SJSA1 (cell line): ENCODE results near the gene VEPH1. TPM values are rescaled to one million over a fixed set of nuclear protein-coding genes. Genes with fewer than 3 reads are reported as not detected.

Source experiments
- DNase-seq, 2 experiments: peaks; one replicate each; pipeline ENCODE4 v3.0.0-alpha.2; 2015 to 2020; ENCODE audit warnings: low spot score in 2 of 2, low read depth in 1 of 2
- H3K27ac ChIP-seq: fragments of 250-450 bp; sonication (Bioruptor Pico); 2 replicates; pipeline ENCODE4 v1.5.1; 2020; ENCODE audit warnings: mild to moderate bottlenecking, moderate library complexity
- H3K27me3 ChIP-seq: fragments of 250-450 bp; sonication (Bioruptor Pico); replicated peaks from 2 replicates; pipeline ENCODE4 v1.5.1; 2020; ENCODE audit warnings: mild to moderate bottlenecking, moderate library complexity
- H3K36me3 ChIP-seq: fragments of 250-450 bp; sonication (Bioruptor Pico); 2 replicates; pipeline ENCODE4 v1.5.1; 2020; ENCODE audit warnings: mild to moderate bottlenecking
- H3K4me1 ChIP-seq: fragments of 250-450 bp; sonication (Bioruptor Pico); replicated peaks from 2 replicates; pipeline ENCODE4 v1.6.1; 2021; ENCODE audit warnings: mild to moderate bottlenecking
- H3K4me3 ChIP-seq: fragments of 250-450 bp; sonication (Bioruptor Pico); 2 replicates; pipeline ENCODE4 v1.5.1; 2020; ENCODE audit warnings: mild to moderate bottlenecking
- H3K9me3 ChIP-seq: fragments of 250-450 bp; sonication (Bioruptor Pico); replicated peaks from 2 replicates; pipeline ENCODE4 v1.5.1; 2020; ENCODE audit warnings: mild to moderate bottlenecking
- total RNA-seq: library from RNA; depleted of rRNA; stranded (reverse); fragments of >200 nt; shearing (Covaris generic); gene quantifications from 2 replicates; pipeline ENCODE4 v1.2.3, GENCODE V29; 2014

Gene VEPH1
- total RNA-seq, 1 experiment from 2014 or later, result 14.3 TPM

DNA sequence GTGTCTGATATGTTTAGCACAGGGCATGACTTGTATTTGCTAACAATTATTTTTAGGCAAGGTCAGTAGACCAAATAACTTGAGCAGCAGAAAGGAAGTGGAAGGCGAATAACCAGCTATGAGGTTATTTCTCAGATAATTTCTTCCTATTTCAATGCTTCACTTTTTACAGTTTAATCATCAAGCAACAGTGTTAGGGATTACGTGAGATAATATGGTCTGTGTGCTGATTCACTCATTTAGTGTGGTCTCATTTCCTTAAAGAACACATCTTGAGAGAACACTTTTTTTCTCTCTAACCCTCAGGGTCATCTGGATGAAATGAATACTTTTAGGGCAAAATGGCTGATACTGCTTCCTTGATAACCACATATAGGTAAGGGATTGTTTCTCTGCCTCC lies 217.2 kb downstream of the VEPH1 start:
- no peak for DNase-seq
- no peaks in the 10 kb centered on the region for H3K27me3 ChIP-seq
- H3K4me1 ChIP-seq, result peaks cover 12% of the 10 kb centered on the region
- no peaks in the 10 kb centered on the region for H3K9me3 ChIP-seq
- no peak overlapping the region for H3K27ac ChIP-seq
- no peak overlapping the region for H3K4me3 ChIP-seq
- no peaks in the 10 kb centered on the region for H3K36me3 ChIP-seq

DNA sequence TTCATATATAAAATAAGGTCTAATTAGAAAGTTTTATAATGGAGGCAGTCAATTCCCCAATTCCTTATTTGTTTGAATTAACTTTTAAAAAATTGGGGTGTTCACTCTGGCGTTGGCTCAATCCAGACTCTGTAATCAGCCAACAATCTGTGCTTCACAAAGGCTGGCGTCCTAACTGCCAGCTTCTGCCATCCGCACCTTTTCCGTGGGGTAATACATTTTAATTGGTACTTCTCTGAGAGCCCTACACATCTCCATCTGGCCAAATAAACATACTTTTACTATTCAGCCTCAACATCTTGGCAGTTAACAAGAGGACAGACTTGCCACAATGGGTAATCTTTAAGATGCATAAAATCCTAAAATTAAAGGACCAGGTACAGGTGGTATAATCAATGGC lies 218.1 kb downstream of the VEPH1 start:
- no peaks in the 10 kb centered on the region for H3K36me3 ChIP-seq
- no peaks in the 10 kb centered on the region for H3K27me3 ChIP-seq
- DNase-seq, result no peak
- H3K4me1 ChIP-seq, result peaks cover 4% of the 10 kb centered on the region
- H3K4me3 ChIP-seq, result no peak overlapping the region
- no peak overlapping the region for H3K27ac ChIP-seq
- H3K9me3 ChIP-seq, result no peaks in the 10 kb centered on the region

DNA sequence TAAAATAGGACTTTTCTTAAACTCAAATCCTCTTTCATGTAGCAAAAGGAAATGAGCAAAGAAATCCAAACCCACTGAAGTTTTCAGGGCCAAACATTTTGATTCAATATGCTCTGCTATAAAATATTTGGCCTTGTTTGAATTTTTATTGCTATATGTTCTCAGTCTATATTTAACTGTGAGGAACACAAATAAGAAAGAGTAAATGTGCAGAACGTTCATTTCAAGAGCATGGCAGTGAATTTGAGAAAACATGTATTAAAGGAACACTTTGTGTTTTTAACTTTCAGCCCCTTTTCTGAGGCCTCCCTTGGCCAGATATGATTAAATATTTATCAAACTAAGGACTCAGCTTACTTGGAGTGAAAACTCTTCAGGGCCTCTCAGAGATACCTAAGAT lies 218.5 kb downstream of the VEPH1 start:
- Histone ChIP-seq H3K9me3 (no peaks in the 10 kb centered on the region), H3K27me3 (no peaks in the 10 kb centered on the region), H3K4me1 (peaks cover 4% of the 10 kb centered on the region), H3K36me3 (no peaks in the 10 kb centered on the region), H3K27ac (no peak overlapping the region), H3K4me3 (no peak overlapping the region)
- DNase-seq, result no peak

DNA sequence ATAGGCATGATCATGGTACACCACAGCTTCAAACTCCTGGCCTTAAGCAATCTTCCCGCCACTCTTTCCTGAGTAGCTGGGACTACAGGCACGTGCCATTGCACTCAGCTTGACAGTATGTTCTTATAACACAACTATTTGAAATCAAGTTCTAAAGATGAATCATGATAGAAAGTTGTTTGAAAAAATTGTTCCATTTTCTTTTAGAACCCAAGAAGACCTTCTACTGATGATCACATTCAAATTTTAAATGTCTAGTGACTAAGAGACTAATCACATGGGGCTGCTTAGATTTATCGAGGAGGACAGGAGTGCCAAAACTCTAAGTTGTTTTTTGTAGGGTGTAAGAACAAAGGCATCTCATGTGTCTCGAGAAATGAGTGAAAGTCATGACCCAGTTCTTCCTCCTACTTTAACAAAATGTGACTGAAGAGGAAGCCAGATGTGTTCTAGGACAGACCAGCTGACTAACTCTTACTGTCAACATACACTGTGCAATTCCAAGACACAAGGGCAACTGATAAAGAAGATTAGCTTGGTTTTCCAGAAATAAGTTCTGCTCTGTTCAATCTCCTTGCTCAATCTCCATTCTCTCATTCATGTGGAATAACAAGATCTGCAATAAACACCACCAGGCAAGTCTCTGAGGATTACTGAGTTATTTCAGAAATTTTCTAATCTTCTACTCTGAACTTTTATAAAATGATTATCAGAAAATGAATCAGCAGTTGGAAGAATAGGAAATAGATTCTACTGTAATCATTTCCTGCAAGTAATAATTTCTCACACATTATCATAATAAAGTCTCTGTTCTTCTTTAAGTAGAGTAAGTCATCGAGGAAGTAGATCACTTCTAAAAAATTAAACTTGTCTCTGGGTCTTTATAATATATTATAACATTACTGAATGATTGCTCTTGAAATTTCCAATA lies 220.7 kb downstream of the VEPH1 start:
- peak in 1 of 2 experiments; percentile 5 for DNase-seq
- Histone ChIP-seq H3K27ac (no peak overlapping the region), H3K36me3 (no peaks in the 10 kb centered on the region), H3K9me3 (no peaks in the 10 kb centered on the region), H3K27me3 (no peaks in the 10 kb centered on the region), H3K4me1 (peaks cover 4% of the 10 kb centered on the region), H3K4me3 (no peak overlapping the region)

DNA sequence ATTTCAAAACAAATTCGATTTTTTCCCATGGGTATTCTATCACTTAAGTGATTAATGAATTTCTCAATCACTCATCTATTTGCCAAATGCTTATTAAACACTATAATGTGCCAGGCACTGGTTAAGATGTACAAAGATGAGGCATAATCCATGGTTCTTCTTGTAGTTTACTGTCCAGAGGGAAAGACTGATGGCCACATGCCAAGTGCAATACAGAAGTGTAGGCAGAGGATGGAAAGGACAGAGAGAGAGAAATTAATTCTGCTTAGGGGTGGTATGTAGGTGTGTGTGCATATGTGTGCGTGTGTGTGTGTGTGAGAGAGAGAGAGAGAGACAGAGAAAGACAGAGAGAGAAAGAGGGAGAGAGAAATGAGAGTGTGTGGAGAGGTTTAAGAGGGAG lies 222.4 kb downstream of the VEPH1 start:
- no peaks in the 10 kb centered on the region for H3K27me3 ChIP-seq
- H3K27ac ChIP-seq, result no peak overlapping the region
- no peak for DNase-seq
- no peak overlapping the region for H3K4me3 ChIP-seq
- peaks cover 4% of the 10 kb centered on the region for H3K4me1 ChIP-seq
- no peaks in the 10 kb centered on the region for H3K36me3 ChIP-seq
- no peaks in the 10 kb centered on the region for H3K9me3 ChIP-seq

DNA sequence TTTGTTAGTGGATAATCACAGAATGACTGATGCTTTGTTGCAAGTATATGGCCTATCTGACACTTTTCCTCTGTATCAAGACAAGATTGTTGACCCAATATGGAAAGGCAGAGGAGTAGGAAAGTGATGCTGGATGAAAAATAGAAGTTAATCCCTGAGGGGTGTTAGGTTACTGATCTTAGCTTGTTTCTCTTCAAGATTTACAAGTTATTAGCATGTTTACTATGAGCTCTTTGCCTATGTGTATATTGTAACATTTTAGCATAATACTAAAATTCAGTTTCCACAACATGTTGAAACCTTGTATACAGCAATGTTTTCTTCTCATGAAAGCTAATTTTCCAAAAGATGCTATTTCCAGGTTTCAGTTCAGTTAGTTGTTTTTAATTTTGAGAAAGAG lies 222.9 kb downstream of the VEPH1 start:
- H3K27ac ChIP-seq, result no peak overlapping the region
- H3K4me1 ChIP-seq, result peaks cover 4% of the 10 kb centered on the region
- no peak for DNase-seq

DNA sequence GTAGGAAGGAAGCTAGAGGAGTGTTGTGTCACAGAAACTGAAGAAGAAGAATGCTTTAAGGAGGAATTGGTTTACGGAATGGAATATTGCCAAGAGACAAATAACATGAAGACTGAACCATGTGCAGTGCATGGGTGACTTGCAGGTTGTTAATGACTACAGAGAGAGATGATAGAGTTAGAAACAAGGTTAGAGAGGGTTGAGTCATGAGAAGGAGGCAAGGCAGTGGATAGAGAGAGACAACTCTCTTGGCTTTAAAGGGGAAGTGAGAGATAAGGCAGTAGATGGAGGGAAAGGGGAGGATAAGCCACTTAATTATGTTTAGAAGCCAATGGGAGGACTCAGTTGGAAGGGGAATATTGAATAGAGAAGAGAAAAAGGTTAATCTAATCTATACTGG lies 224.0 kb downstream of the VEPH1 start:
- H3K27ac ChIP-seq, result no peak overlapping the region
- H3K27me3 ChIP-seq, result no peaks in the 10 kb centered on the region
- no peak for DNase-seq
- H3K36me3 ChIP-seq, result no peaks in the 10 kb centered on the region
- no peaks in the 10 kb centered on the region for H3K9me3 ChIP-seq
- H3K4me3 ChIP-seq, result no peak overlapping the region
- peaks cover 4% of the 10 kb centered on the region for H3K4me1 ChIP-seq

More for the DNA sequence above, 222.9 kb downstream of the VEPH1 start:
- no peaks in the 10 kb centered on the region for H3K9me3 ChIP-seq
- H3K4me3 ChIP-seq, result no peak overlapping the region
- no peaks in the 10 kb centered on the region for H3K27me3 ChIP-seq
- no peaks in the 10 kb centered on the region for H3K36me3 ChIP-seq

DNA sequence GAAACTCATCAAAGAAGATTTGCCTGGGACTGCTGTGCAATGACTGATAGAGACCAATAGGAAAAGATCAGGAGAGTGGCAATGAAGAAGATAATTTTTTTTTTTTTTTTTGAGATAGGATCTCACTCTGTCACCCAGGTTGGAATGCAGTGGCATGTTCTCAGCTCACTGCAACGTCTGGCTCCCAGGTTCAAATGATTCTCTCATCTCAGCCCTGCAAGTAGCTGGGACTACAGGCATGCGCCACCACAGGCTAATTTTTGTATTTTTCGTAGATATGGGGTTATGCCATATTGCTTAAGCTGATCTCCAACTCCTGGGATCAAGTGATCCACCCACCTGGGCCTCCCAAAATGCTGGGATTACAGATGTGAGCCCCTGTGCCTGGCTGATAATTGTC lies 226.4 kb downstream of the VEPH1 start:
- Histone ChIP-seq H3K9me3 (no peaks in the 10 kb centered on the region), H3K27ac (no peak overlapping the region), H3K4me1 (no peaks in the 10 kb centered on the region), H3K4me3 (no peak overlapping the region), H3K36me3 (no peaks in the 10 kb centered on the region), H3K27me3 (no peaks in the 10 kb centered on the region)
- no peak for DNase-seq

DNA sequence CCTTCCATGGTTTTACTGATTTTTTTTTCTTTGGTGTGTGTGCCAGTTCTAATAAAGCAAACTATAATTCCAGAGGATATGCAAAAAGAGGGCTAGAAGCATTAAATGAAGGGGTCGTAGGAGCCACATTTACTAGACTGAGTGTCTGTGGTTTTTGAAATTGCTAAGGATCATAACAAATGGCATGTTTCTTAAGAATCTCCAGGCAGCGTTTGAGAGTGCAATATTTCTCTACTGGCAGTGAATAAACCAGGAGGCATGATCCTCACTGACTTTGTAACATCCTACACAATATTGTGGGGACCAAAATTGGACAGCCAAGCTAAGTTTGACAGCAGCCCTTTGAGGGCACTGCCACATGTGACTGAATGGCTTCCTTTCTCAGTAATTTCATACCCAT lies 227.4 kb downstream of the VEPH1 start:
- Histone ChIP-seq H3K27ac (no peak overlapping the region), H3K9me3 (no peaks in the 10 kb centered on the region), H3K27me3 (no peaks in the 10 kb centered on the region), H3K36me3 (no peaks in the 10 kb centered on the region), H3K4me3 (no peak overlapping the region), H3K4me1 (no peaks in the 10 kb centered on the region)
- no peak for DNase-seq

DNA sequence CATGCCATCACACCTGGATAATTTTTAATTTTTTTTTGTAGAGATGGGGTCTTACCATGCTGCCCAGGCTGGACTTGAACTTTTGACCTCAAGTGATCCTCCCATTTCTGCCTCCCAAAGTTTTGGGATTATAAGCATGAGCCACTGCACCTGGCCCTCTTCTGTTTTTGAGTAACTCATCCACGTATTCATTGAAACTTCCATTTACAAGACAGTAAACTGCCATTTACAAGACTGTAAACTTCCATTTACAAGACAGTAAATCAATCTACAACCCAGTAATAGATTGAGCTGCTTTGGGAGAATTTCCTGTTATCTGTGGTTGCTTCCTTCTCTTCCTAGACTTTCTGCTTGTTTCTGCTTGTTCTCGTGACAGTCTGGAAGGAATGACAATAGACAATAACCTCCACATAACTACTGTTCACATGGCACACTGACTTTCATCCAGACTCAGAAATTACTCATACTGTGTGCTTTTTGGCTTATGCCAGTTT lies 228.5 kb downstream of the VEPH1 start:
- no peak for DNase-seq
- no peak overlapping the region for H3K27ac ChIP-seq

DNA sequence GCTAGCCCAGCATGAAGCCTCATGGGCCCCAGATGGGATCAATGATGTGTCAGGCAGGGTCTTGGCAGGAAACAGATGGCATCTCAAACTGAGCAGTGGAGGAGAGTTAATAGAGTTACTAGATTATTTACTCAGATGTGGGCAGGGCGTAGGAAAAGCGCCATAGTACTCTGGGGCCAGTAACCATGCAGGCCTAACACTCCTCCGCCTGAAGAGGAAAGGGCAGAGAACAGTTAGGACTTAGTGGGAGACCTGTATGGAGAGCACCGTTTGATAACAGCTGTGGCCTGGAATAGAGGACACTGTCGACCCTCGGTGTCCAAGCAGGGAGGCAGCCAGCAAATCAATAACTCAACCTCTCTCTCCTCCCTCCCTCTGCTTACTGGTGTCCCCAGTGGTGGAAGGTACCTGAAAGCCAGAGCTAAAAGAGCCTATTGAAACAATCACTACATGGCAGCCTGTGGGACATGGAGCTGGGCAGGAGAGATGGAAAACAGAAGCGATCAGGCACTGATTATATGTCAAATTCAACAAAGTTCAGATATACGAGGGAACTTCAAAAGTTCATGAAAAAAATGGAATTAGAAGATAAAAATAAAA lies 231.8 kb downstream of the VEPH1 start:
- Histone ChIP-seq H3K36me3 (no peaks in the 10 kb centered on the region), H3K4me1 (no peaks in the 10 kb centered on the region), H3K4me3 (no peak overlapping the region), H3K9me3 (no peaks in the 10 kb centered on the region), H3K27ac (no peak overlapping the region), H3K27me3 (no peaks in the 10 kb centered on the region)
- DNase-seq, result no peak

More for the DNA sequence above, 228.5 kb downstream of the VEPH1 start:
- no peaks in the 10 kb centered on the region for H3K36me3 ChIP-seq
- no peaks in the 10 kb centered on the region for H3K9me3 ChIP-seq
- no peaks in the 10 kb centered on the region for H3K4me1 ChIP-seq
- no peaks in the 10 kb centered on the region for H3K27me3 ChIP-seq
- no peak overlapping the region for H3K4me3 ChIP-seq

DNA sequence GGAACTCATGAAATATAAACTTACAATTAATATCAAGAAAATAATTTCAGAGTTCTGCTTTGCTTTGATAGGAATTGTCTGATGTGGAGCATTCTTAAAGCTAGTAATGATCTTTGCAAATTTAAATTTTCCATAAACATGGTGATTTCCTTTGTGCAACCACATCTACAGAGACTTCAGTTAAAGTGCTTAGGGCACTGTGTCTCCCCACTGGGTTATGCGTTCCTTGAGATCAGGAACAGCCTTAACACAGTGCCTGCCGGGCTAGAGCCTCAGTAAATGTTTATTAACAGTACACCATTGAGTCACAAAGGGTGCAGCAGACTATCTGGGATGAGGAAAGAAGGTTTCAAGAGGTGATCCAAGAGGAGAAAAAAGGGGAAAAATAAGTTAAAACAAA lies 235.2 kb downstream of the VEPH1 start:
- Histone ChIP-seq H3K36me3 (peaks cover 3% of the 10 kb centered on the region), H3K27ac (no peak overlapping the region), H3K4me3 (no peak overlapping the region), H3K27me3 (no peaks in the 10 kb centered on the region), H3K4me1 (no peaks in the 10 kb centered on the region), H3K9me3 (no peaks in the 10 kb centered on the region)
- DNase-seq, result no peak

DNA sequence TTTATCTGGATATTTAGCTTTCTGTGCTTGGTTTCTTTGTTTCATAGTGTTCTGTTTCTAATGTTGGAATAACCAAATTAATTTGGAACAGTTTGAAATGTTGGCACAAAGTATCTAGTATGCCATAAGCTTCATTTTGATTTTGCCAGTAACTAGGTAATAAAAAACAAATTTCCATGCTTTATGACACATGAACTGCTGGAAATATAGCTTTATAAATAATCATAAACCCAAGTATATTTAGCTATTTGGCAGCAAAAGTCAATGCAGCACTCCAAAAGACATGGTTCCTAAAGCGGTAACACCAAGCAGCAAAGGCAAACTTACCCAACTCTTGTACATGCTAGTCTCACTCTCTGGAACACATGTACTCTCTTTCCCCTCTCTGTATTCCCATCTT lies 237.3 kb downstream of the VEPH1 start:
- H3K27ac ChIP-seq, result no peak overlapping the region
- H3K4me1 ChIP-seq, result no peaks in the 10 kb centered on the region
- no peak for DNase-seq
- H3K9me3 ChIP-seq, result no peaks in the 10 kb centered on the region
- H3K36me3 ChIP-seq, result peaks cover 3% of the 10 kb centered on the region
- H3K27me3 ChIP-seq, result no peaks in the 10 kb centered on the region
- H3K4me3 ChIP-seq, result no peak overlapping the region

DNA sequence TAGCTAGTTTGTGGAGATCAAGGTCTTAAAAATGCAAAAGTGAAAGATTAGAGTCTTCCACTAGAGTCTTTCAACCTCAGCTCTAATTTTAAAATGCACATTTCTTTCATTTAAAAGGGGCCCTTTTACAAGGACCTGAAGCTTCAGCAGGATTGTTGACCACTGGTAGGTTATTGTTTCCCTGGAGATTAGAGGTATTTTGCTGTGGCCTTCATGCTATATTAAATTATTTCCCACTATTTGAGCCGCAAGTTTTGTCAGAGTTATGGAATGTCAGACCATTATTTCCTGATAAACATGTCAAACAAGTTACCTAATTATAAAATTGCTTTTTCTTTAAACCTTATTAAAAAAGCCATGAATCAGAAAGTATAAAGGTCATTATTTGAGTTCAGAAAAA lies 240.2 kb downstream of the VEPH1 start:
- no peaks in the 10 kb centered on the region for H3K9me3 ChIP-seq
- H3K27me3 ChIP-seq, result no peaks in the 10 kb centered on the region
- no peaks in the 10 kb centered on the region for H3K4me1 ChIP-seq
- H3K4me3 ChIP-seq, result no peak overlapping the region
- H3K36me3 ChIP-seq, result peaks cover 3% of the 10 kb centered on the region
- peak in 1 of 2 experiments; percentile 6 for DNase-seq
- no peak overlapping the region; the same call in 1 of the 2 replicates for H3K27ac ChIP-seq
